Heart left ventricle (tissue), 13 donors: ENCODE data around the gene IGFBP2.

ENCODE experiments used
- POLR2A ChIP-seq, 2 donors: fragments of 450-650 bp; IDR thresholded peaks; one replicate each; pipeline ENCODE4 v1.6.1; 2017; ENCODE audit warnings: antibody characterized with exemption in 2 of 2, mild to moderate bottlenecking in 2 of 2, moderate library complexity in 2 of 2
- TF ChIP-seq, protein P1 (sequence below), 12 donors: fragments of 200-600 bp; sonication (generic) in 4 of 12; IDR thresholded peaks; one replicate each; pipeline versions ENCODE4 v1.5.0 to v1.8.0; 2018 to 2022; ENCODE audit warnings: antibody characterized with exemption in 12 of 12, mild to moderate bottlenecking in 5 of 12
- donor health status: ischemic (EF 13 %, LVEDD 7.1; RV severe dilation, severe dysfunction).
- donor health status: DM: no; HTN: yes; CAD: no.
- donor health status: DM: no; HTN: no; CAD: no.
- donor health status: ischemic (EF 25% LVEDD 6.9; RV normal size, moderate dysfunction).
- donor health status: ischemic (EF 25% LVEDD 5.7; RV mildly dilated, moderate dysfunction).
- donor health status: ischemic (EF 35%, LVEDD 5.7; RV mildly dilated, moderate dysfunction).
- donor health status: nonischemic (EF 11% LVEDD 7.7; RV severe dilation, severe dysfunction).
- donor health status: DM: yes; HTN: yes; CAD: no.
- donor health status: PGD.
- donor health status: ischemic (EF 29% LVEDD 5.4; RV normal size, mild dysfunction).
- donor health status: nonischemic (EF 23%, LVEDD 6.1; RV moderate dilation, normal function).

DNA sequence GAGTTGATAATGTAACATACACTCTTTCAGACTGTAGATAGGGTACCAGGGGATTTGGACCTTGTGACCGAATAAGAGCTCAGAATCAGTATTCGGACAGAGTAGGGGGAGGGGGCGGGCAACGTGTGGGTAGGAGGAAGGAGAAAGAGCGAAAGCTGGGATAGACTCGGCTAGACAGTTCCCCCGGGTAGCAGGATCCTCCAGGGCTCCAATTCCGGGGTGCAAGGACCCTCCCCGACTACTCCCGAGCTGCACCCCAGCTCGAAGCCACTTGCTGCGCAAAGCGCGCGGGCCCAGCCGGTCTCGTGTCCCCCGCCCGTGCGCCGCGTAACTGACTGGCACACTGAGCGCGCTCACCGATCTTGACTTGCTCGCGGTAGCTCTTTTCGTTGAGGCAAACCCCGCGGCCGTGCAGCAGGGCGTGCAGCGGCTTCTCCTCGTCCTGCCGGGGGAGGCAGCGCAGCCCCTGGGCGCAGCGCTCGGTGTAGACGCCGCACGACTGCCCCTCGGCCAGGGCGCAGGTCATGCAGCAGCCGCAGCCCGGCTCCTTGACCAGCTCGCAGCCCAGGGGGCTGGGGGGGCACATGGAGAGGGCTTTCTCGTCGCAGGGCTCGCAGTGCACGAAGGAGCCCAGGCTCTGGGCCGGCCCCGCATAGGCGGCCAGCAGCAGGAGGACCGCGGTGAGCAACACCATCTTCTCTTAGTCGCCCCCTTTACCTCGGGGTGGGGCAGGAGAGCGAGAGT is 61.0 kb downstream of the IGFBP2 start:
- TF ChIP-seq, protein P1, sequence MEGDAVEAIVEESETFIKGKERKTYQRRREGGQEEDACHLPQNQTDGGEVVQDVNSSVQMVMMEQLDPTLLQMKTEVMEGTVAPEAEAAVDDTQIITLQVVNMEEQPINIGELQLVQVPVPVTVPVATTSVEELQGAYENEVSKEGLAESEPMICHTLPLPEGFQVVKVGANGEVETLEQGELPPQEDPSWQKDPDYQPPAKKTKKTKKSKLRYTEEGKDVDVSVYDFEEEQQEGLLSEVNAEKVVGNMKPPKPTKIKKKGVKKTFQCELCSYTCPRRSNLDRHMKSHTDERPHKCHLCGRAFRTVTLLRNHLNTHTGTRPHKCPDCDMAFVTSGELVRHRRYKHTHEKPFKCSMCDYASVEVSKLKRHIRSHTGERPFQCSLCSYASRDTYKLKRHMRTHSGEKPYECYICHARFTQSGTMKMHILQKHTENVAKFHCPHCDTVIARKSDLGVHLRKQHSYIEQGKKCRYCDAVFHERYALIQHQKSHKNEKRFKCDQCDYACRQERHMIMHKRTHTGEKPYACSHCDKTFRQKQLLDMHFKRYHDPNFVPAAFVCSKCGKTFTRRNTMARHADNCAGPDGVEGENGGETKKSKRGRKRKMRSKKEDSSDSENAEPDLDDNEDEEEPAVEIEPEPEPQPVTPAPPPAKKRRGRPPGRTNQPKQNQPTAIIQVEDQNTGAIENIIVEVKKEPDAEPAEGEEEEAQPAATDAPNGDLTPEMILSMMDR (IDR thresholded peaks at IDR 0.05): peak in 1 of 12 donors; percentile 7
- TF ChIP-seq POLR2A (IDR thresholded peaks at IDR 0.05): no peak
